Esophagus muscularis mucosa (tissue), 4 donors: ENCODE results near the gene ABCD4. TPM values are rescaled to one million over a fixed set of nuclear protein-coding genes. Genes with fewer than 3 reads are reported as not detected.

Experiments
- DNase-seq: peaks from one replicate; pipeline ENCODE4 v3.0.0-alpha.2; 2017; ENCODE audit errors: extremely low spot score
- H3K27ac ChIP-seq, 4 donors: fragments of 200-600 bp; sonication (generic); replicated peaks in 1 of 4; 1 replicate in 3 of 4; 2 replicates in 1 of 4; pipeline ENCODE4 v1.5.1; 2016 to 2019; ENCODE audit warnings: mild to moderate bottlenecking in 1 of 4
- H3K27me3 ChIP-seq, 4 donors: fragments of 200-600 bp; sonication (generic); one replicate each; pipeline versions ENCODE4 v1.5.1 to v1.6.0; 2016 to 2019
- H3K36me3 ChIP-seq, 4 donors: fragments of 200-600 bp; sonication (generic); one replicate each; pipeline ENCODE4 v1.5.1; 2016 to 2019
- H3K4me1 ChIP-seq, 4 donors: fragments of 200-600 bp; sonication (generic); one replicate each; pipeline ENCODE4 v1.5.1; 2016 to 2019
- H3K4me3 ChIP-seq, 4 donors: fragments of 200-600 bp; sonication (generic); 1 replicate in 2 of 4; 2 replicates in 2 of 4; pipeline ENCODE4 v1.5.1; 2016 to 2019; ENCODE audit warnings: mild to moderate bottlenecking in 4 of 4, moderate library complexity in 1 of 4
- H3K9me3 ChIP-seq, 4 donors: fragments of 200-600 bp; sonication (generic); 1 replicate in 3 of 4; 2 replicates in 1 of 4; pipeline ENCODE4 v1.5.1; 2016 to 2019
- CTCF ChIP-seq, 3 experiments: fragments of 200-600 bp in 2 of 3; fragments of 450-650 bp in 1 of 3; sonication (generic) in 2 of 3; IDR thresholded peaks; one replicate each; pipeline ENCODE4 v1.5.1; 2017 to 2019; ENCODE audit warnings: antibody characterized with exemption in 3 of 3, mild to moderate bottlenecking in 2 of 3, moderate library complexity in 1 of 3
- EP300 ChIP-seq: sonication (generic); formaldehyde crosslinking; IDR thresholded peaks from one replicate; pipeline ENCODE4 v1.6.1; 2017; ENCODE audit warnings: antibody characterized with exemption
- POLR2A ChIP-seq: fragments of 450-650 bp; IDR thresholded peaks from one replicate; pipeline ENCODE4 v1.6.1; 2017; ENCODE audit warnings: antibody characterized with exemption, moderate library complexity, mild to moderate bottlenecking, low read depth
- POLR2AphosphoS5 ChIP-seq, 2 donors: sonication (generic); formaldehyde crosslinking; IDR thresholded peaks; one replicate each; pipeline ENCODE4 v1.6.1; 2017; ENCODE audit warnings: antibody characterized with exemption in 2 of 2
- WGBS: methylation state at CpG from one replicate; pipeline ENCODE4 v1.1.5; 2018; 5-methylcytosine and 5-hydroxymethylcytosine counted together
- intact Hi-C: fragments of 100-400 bp; cut with DNase I; formaldehyde crosslinking; loops from one replicate; pipeline ENCODE4 v1.15.1; 2023
- total RNA-seq, 4 donors: library from RNA; depleted of rRNA; stranded (reverse); fragments of >200 nt; gene quantifications; one replicate each; pipeline versions ENCODE4 v1.1.0 to v1.2.1, GENCODE V29; 2016

ABCD4 gene
- total RNA-seq, 4 donors from 2014 or later, result 25.5 to 39.5 (median 29.3) TPM

- no peak overlapping the region for H3K27ac ChIP-seq
- no peaks in the 10 kb centered on the region for H3K27me3 ChIP-seq
- no peaks in the 10 kb centered on the region for H3K36me3 ChIP-seq
- WGBS, result 77% methylated on average over 13 of the region's 13 CpGs
- no peaks in the 10 kb centered on the region for H3K9me3 ChIP-seq
- intact Hi-C loops, result no loop called here
- no peak for DNase-seq
- no peak for TF ChIP-seq POLR2A
- TF ChIP-seq EP300, result no peak
- TF ChIP-seq CTCF (IDR thresholded peaks at IDR 0.05), result no peak
- no peak for TF ChIP-seq POLR2AphosphoS5 (IDR thresholded peaks at IDR 0.05)
- no peak overlapping the region for H3K4me3 ChIP-seq
- H3K4me1 ChIP-seq, result no peaks in the 10 kb centered on the region
Measured at GRCh38 chr14:74265301-74265965, 37.3 kb downstream of the ABCD4 start.

GRCh38 chr14:74263921-74264320 lies 38.8 kb downstream of the ABCD4 start:
- Histone ChIP-seq H3K4me1 (no peaks in the 10 kb centered on the region), H3K9me3 (no peaks in the 10 kb centered on the region), H3K27ac (no peak overlapping the region), H3K27me3 (peaks cover 0 to 4% (median 0%) of the 10 kb centered on the region in 4 donors), H3K4me3 (no peak overlapping the region), H3K36me3 (no peaks in the 10 kb centered on the region)
- TF ChIP-seq POLR2AphosphoS5 (IDR thresholded peaks at IDR 0.05) (no peak), EP300 (no peak), POLR2A (no peak), CTCF (IDR thresholded peaks at IDR 0.05) (no peak)
- 40% methylated on average over 5 of the region's 5 CpGs for WGBS
- DNase-seq, result no peak
- intact Hi-C loops, result no loop called here

- no peak overlapping the region for H3K27ac ChIP-seq
- H3K27me3 ChIP-seq, result peaks cover 0 to 11% (median 0%) of the 10 kb centered on the region in 4 donors
- no peak overlapping the region for H3K4me3 ChIP-seq
- H3K36me3 ChIP-seq, result no peaks in the 10 kb centered on the region
- WGBS, result 77% methylated on average over 9 of the region's 9 CpGs
- DNase-seq, result no peak
- intact Hi-C loops, result no loop called here
- H3K4me1 ChIP-seq, result peaks cover 0 to 6% (median 5%) of the 10 kb centered on the region in 4 donors
- TF ChIP-seq POLR2A (no peak), POLR2AphosphoS5 (IDR thresholded peaks at IDR 0.05) (no peak), EP300 (no peak), CTCF (IDR thresholded peaks at IDR 0.05) (no peak)
- H3K9me3 ChIP-seq, result no peaks in the 10 kb centered on the region
Measured at GRCh38 chr14:74263181-74263580, 39.6 kb downstream of the ABCD4 start.

- H3K9me3 ChIP-seq, result no peaks in the 10 kb centered on the region
- no peak for DNase-seq
- H3K27ac ChIP-seq, result no peak overlapping the region
- H3K36me3 ChIP-seq, result no peaks in the 10 kb centered on the region
- H3K4me1 ChIP-seq, result peaks cover 2 to 17% (median 15%) of the 10 kb centered on the region in 4 donors
- H3K27me3 ChIP-seq, result peaks cover 0 to 20% (median 0%) of the 10 kb centered on the region in 4 donors
- TF ChIP-seq CTCF (IDR thresholded peaks at IDR 0.05) (no peak), POLR2AphosphoS5 (IDR thresholded peaks at IDR 0.05) (no peak)
- no peak overlapping the region for H3K4me3 ChIP-seq
- WGBS, result 95% methylated on average over 9 of the region's 9 CpGs
- intact Hi-C loops, result no loop called here
Measured at GRCh38 chr14:74262076-74262475, 40.7 kb downstream of the ABCD4 start.

- no peak for DNase-seq
- Histone ChIP-seq H3K27me3 (peaks cover 0 to 24% (median 0%) of the 10 kb centered on the region in 4 donors), H3K9me3 (no peaks in the 10 kb centered on the region), H3K4me3 (no peak overlapping the region), H3K4me1 (peaks cover 5 to 21% (median 19%) of the 10 kb centered on the region in 4 donors), H3K27ac (no peak overlapping the region), H3K36me3 (no peaks in the 10 kb centered on the region)
- WGBS, result 79% methylated on average over 4 of the region's 4 CpGs
- intact Hi-C loops, result no loop called here
- no peak for TF ChIP-seq POLR2AphosphoS5 (IDR thresholded peaks at IDR 0.05)
- TF ChIP-seq EP300, result no peak
- no peak for TF ChIP-seq CTCF (IDR thresholded peaks at IDR 0.05)
- TF ChIP-seq POLR2A, result no peak
Measured at GRCh38 chr14:74261288-74261687, 41.4 kb downstream of the ABCD4 start.
